NCI-H1436 treated with DMSO at 0.1 percent for 48 hours (cell line): ENCODE data around the gene DMBT1.

ENCODE experiments used
- DNase-seq: peaks from one replicate; lab custom pipeline; 2025; lab: John Stamatoyannopoulos, UW

Gene DMBT1

DNA sequence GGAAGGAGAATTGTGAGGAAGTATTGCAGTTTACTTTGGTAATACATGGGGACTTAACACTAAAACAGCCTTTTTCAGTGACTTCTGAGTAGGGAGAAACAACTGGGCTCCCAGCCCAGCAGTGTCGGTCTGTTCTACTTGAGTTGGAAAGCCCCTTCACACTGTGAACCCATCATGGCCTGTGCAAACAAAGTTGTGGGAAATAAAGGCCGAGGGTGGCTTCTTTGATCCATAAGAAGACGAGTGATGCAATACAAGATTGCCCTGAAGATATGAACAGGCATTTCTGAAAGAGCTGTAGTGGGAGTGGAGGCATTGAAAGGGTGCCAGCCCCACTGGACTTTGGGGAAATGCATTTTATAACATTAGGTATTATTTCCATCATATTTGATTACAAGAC, 110.8 kb downstream of the DMBT1 start:
- DNase-seq = no peak

DNA sequence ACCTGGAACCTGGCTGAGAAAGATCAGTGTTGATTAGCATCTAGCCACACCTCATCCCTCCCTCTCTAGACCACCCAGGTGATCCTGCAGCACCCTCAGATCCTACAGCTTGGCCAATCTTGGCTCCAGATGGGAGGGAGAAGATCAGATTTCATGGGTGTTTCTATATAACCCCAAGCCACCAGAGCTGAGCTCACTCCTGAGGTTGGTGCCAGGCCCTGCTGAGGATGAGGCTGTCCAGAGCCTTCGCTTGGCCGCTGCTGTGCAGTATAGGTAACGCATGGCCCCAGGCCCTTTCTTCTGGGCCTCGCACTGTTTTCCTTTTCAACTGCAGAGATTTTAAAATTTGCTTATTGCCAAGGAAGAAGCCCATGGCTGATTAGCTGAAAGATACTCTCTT, 112.1 kb downstream of the DMBT1 start:
- no peak for DNase-seq

DNA sequence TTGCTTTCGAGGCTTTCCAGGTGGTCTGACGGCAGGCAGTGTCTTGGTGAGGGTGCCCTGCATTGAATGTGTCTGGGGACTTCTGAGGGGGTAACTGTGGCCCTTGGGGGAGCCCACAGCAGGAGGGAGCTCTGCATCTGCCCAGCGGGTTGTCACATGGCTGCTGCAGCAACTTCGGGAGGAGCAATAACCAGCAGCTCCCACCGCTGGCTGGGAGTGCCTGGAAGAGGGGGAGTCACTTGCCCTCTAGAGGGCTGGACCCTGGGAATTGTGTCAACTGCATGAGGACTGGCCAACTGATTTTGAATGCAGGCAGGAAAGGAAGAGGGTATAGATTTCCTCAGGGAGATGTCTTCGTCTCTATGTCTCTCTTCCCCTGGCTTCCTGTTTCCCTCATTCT, 112.7 kb downstream of the DMBT1 start:
- no peak for DNase-seq

GRCh38 chr10:122673731-122674130, 113.2 kb downstream of the DMBT1 start:
- no peak for DNase-seq

DNA sequence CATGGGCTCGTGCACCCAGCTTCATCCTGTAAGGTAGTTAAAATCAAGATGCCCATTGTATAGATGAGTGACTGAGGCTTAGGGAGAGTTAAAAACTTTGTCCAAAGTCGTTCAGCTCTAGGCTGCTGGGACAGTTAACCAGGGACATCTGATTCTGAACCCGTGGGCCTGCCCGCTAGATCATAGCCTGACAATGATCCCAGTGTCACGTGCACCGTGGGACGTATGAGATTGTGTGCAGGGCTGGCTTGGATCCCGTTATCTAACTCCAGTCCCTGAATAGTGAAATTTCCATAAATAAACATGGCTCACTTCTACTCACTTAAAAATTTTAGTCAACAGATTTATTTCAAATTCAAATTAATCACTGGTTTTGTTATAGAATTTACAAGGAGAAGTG, 114.2 kb downstream of the DMBT1 start:
- DNase-seq = no peak

- DNase-seq = no peak
These were observed 114.7 kb downstream of the DMBT1 start for GRCh38 chr10:122675278-122675677.

DNA sequence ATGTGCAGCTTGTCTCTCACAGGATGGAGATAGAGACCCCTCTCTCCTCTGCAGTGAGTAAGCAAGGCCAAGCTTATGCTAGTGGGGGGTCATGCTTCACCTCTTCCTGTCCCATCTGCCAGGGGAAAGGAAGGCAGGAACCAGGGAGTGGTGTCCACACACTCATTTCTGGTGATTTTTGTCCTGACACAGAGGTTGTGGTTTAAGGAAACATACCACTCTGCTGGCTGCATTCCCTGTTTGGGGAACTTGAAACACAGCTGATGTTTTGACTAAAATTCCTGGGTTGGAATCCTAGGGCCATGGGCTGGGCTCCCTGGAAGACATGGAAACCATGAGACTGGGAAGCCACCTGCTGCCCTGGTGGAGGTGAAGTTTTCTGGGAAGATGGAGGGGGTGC, 117.7 kb downstream of the DMBT1 start:
- DNase-seq = no peak

- no peak for DNase-seq
These were observed 122.0 kb downstream of the DMBT1 start for GRCh38 chr10:122682522-122682921.

DNA sequence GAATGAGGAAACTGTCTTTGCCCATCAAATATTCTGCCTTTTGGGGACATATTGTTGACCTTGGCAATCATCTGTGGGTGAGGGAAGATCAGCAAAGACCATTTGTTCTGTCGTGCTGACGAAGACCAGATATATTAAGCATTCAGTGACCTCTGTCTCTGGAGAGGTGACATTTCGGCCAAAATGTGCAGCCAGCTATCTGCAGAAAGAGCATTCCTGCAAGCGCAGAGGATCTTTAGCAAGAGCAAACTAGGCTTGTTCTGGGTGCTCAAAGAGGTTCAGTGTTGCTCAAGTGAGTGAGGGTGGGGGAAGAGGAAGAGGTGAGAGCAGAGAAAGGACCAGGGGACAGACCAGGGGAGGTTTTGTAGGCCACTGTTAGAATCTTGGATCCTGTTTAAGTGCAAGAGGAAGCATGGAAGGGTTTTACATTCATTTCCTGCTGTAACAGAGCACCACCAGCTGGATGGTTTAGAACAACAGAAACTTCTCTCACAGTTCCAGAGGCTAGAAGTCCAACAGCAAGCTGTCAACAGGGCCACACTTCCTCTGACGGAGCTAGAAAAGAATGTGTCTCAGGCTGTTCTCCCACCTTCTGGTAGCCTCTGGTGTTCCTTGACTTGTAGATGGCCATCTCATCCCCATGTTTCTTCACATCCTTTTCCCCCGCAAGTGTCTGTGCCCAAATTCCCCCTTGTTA, 127.9 kb downstream of the DMBT1 start:
- DNase-seq = no peak

GRCh38 chr10:122689146-122689820, 128.7 kb downstream of the DMBT1 start:
- no peak for DNase-seq

GRCh38 chr10:122692744-122693143, 132.2 kb downstream of the DMBT1 start:
- no peak for DNase-seq
